Effector memory CD4-positive, alpha-beta T cell (primary cell): ENCODE data around the gene OR5M3.

Experiments used
- DNase-seq, 3 donors: peaks; one replicate each; pipeline ENCODE4 v3.0.0-alpha.2; 2020
- H3K27ac ChIP-seq: 2 replicates; pipeline ENCODE4 v1.7.0; 2013; ENCODE audit warnings: mild to moderate bottlenecking, low read length, moderate library complexity; ENCODE audit not compliant: insufficient read depth, poor library complexity, severe bottlenecking
- H3K27me3 ChIP-seq: replicated peaks from 2 replicates; pipeline ENCODE4 v1.7.0; 2013; ENCODE audit warnings: mild to moderate bottlenecking, low read length; ENCODE audit not compliant: insufficient read depth, control insufficient read depth, poor library complexity, severe bottlenecking
- H3K36me3 ChIP-seq: 2 replicates; pipeline ENCODE4 v1.7.0; 2013; ENCODE audit warnings: mild to moderate bottlenecking, low read length, moderate library complexity; ENCODE audit not compliant: control insufficient read depth, insufficient read depth
- H3K4me1 ChIP-seq: 2 replicates; pipeline ENCODE4 v1.7.0; 2013; ENCODE audit warnings: low read length, mild to moderate bottlenecking; ENCODE audit not compliant: control insufficient read depth, insufficient read depth, poor library complexity, severe bottlenecking
- H3K4me3 ChIP-seq: 2 replicates; pipeline ENCODE4 v1.7.0; 2013; ENCODE audit warnings: low read length, low read depth, mild to moderate bottlenecking; ENCODE audit not compliant: insufficient read depth, poor library complexity, severe bottlenecking
- H3K9me3 ChIP-seq: 2 replicates; pipeline ENCODE4 v1.7.0; 2013; ENCODE audit warnings: mild to moderate bottlenecking, low read length, moderate library complexity; ENCODE audit not compliant: control insufficient read depth

OR5M3 gene

DNA sequence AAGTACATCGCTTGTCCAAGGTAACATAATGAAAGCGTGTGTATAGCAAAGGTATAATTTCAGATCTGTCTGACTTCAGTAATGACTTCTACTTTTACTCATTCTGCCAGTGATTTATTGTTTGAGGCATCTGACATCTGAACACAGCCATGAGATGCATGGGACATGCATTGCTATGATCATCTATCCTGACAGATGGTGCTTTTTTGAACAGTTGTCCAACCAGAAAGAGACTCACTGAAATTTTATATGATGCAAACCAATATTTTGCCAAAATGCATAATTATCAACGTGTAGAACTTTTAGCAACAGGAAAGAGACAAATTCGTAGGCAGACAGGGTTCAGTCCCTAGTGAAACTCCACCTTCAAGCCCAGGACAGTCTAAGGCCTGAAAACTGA lies 19.6 kb downstream of the OR5M3 start:
- Histone ChIP-seq H3K27ac (no peak overlapping the region), H3K4me3 (no peak overlapping the region), H3K36me3 (no peaks in the 10 kb centered on the region), H3K9me3 (no peaks in the 10 kb centered on the region), H3K27me3 (no peaks in the 10 kb centered on the region), H3K4me1 (no peaks in the 10 kb centered on the region)
- no peak for DNase-seq
